ENCODE measurements around the gene DES.

DNA sequence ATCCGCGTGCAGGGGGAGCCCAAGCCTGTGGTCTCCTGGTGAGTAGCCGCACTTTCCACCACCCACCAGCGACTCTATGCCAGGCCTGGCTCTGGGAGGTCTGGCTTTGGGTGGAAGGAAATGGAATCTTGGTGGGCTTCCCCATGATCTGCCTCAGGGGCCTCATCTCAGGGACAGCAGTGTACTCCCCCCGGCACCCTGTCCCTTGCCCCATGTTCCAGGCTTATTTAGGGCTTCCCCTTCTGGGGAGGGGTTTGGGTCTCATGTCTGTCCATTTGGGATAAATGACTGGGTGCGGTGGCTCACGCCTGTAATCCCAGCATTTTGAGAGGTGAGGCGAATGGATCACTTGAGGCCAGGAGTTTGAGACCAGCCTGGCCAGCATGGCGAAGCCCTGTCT, 44.2 kb downstream of the DES start:
- TF ChIP-seq, protein P1, sequence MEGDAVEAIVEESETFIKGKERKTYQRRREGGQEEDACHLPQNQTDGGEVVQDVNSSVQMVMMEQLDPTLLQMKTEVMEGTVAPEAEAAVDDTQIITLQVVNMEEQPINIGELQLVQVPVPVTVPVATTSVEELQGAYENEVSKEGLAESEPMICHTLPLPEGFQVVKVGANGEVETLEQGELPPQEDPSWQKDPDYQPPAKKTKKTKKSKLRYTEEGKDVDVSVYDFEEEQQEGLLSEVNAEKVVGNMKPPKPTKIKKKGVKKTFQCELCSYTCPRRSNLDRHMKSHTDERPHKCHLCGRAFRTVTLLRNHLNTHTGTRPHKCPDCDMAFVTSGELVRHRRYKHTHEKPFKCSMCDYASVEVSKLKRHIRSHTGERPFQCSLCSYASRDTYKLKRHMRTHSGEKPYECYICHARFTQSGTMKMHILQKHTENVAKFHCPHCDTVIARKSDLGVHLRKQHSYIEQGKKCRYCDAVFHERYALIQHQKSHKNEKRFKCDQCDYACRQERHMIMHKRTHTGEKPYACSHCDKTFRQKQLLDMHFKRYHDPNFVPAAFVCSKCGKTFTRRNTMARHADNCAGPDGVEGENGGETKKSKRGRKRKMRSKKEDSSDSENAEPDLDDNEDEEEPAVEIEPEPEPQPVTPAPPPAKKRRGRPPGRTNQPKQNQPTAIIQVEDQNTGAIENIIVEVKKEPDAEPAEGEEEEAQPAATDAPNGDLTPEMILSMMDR (IDR thresholded peaks at IDR 0.05; ENCODE audit: extremely low read depth in 1 of 2, insufficient read depth in 1 of 2, low read depth in 1 of 2, low read length in 2 of 2) = no peak
- TF ChIP-seq EZH2 (IDR thresholded peaks at IDR 0.05; ENCODE audit: borderline replicate concordance, low read depth, low read length, severe bottlenecking) (no peak), POLR2A (IDR thresholded peaks at IDR 0.05; ENCODE audit: low read depth, low read length) (no peak), POLR2AphosphoS5 (IDR thresholded peaks at IDR 0.05; ENCODE audit: insufficient read depth, low read depth, low read length) (no peak), JUN (IDR thresholded peaks at IDR 0.05; ENCODE audit: borderline replicate concordance, insufficient read depth, insufficient read length, low read depth) (no peak), FOS (IDR thresholded peaks at IDR 0.05; ENCODE audit: borderline replicate concordance, insufficient read depth, low read length) (no peak)
- TF ChIP-seq, protein P2, sequence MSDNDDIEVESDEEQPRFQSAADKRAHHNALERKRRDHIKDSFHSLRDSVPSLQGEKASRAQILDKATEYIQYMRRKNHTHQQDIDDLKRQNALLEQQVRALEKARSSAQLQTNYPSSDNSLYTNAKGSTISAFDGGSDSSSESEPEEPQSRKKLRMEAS (IDR thresholded peaks at IDR 0.05; ENCODE audit: insufficient read depth, insufficient read length) = no peak
